HT1080 (cell line): ENCODE data around the gene CLK3. TPM values are rescaled to one million over a fixed set of nuclear protein-coding genes. Genes with fewer than 3 reads are reported as not detected.

Experiments used
- DNase-seq: peaks from one replicate; pipeline ENCODE4 v3.0.0-alpha.2; 2015; ENCODE audit warnings: low read depth
- total RNA-seq: library from RNA; depleted of rRNA; stranded (reverse); fragments of >200 nt; shearing (Covaris generic); gene quantifications from 2 replicates; pipeline ENCODE4 v1.2.3, GENCODE V29; 2014

The CLK3 gene
- total RNA-seq, 1 experiment from 2014 or later: 110 TPM

DNA sequence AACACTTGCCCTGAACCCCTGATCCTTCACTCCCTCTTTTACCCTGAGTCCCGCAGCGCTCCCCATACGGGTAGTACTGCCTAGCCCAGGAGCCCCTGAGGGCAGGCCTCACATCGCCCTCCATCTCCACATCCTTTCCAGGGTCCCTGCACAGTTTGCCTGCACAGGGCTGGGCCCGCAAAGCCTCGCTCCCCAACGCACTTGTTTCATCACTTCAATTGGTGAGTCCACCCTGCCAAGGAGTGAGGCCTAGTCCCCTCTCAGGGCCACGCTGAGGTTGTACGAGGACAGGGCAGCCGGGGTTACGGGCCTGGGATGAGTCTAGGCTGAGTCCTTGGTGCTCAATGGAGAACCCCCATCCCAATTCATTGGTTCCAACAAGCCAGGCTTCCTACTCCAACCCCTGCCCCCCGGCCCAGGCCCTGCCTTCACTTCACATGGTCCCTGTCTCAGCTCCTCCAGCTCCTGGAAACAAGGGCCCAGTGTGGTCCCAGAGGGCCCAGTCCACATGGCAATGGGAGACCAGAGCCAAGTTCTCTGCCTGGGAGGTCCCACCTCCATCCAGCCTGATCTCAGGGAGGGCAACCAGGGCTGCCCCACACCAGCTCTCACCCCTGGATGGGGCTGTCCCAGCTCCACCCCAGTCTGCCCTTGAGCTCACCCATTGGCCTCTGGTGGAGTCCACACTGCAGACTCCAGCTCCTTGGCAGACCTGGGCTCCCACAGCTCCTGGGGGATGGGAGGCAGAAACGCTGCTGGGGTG, 12.4 kb upstream of the CLK3 start:
- DNase-seq: no peak

DNA sequence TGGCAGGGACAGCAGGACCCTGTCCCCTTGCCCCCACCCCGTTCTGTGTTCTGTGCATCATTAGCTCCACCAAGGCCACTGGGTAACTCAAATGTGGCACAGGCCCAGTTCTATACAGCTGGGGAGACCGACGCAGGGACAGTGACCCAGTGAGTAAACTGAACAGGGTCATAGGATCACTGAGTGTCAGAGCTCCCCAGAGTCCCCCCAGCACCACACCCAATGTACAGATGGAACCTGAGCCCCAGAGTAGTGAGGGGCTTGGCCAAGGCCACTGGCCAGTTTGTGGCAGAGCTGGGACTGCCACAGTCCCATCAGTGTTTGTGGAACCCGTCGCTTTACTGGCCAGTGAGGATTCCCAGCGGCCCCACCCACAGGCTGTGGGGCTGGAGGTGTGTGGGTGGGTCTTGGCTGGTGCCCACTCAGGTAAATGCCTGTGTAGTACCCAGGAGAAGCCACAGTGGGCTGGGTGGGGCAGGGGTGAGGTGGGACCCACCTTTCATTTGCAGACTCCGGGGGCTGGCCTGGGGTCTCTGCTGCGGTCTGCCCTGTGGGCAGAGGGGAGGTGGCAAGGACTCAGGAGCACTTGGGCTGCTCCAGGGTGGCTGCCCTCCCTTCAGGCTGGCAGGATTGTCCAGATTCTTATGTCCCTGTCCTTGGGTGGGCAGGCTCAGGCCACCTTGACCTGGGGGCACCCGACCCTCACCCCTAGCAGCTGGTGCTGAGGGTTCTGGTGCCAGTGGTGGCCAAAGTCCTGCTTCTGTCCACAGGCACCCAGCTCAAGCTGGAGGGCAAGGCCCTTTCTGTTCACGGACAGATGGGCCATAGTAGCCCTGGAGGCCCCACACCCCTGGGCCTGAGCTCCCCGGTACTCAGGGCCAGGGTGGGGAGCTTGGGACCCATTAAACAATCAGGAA, 11.6 kb upstream of the CLK3 start:
- DNase-seq: no peak

DNA sequence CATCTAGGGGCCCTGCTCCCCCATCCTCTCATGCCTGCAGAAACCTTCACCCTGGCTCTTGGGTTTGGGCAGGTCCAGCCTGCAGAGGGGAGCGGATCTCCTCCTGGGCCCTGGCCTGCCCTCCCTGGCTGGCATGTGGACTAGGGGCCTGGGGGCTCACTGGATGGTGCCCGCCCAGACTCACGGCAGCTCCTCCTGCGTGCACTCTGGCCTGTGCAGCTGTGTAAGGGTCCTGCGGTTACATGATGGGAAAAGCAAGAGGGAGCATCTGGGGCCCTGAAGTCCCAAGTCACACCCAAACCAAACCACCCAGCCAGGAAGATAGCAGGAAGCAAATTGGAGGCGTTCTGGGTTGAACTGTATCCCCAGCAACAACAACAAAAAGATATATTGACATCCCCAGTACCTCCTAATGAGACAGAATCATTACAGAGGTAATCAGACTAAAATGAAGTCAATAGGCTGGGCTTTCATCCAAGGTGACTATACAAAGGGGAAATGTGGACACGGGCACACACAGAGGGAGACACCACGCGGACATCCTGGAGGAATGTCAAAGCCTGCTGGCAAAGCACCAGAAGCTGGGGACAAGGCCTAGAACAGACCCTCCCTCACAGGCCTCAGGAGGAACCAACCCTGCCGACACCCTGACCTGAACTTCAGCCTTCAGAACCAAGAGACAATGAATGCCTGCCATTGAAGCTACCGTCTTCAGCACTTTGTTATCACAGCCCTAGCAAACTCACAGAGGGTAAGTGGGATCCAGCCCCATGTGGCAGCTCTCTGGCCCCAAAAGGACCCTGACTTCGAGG, 10.4 kb upstream of the CLK3 start:
- DNase-seq: no peak

DNA sequence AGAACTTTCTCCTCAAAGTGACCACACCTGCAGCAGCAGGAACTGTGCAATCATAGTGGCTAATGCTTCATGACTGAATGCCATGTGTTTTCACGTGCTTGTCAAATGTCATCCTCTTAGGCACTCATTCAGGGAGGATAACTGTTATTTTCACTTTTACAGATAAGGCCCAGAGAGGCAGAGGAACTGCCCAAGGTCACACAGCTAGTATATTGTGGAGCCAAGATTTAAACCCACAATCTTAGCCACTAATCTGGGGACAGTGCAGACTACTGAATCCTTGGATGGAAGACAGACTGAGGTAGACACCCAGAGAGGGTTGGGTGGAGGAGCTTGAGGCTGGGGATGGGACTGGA, 9.9 kb upstream of the CLK3 start:
- DNase-seq: no peak

DNA sequence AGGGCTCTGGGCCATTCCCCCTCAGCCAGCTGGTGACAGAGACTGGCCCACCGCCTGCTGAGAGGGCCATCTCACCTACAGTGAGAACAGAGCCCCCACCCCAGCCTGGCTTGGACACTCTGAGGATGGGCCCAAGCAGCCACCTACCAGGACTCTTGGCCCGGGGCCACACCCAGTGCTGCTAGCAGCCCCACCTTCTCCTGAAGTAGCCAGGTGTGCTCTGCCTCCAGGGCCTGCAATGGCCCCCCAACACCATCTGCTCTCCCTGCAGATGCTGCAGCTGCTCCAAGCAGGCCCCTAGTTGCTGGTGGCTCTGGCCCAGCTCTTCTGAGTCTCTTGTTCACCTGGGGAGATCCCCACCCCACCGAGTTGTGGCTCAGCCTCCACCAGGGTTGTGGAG, 6.8 kb upstream of the CLK3 start:
- DNase-seq: no peak

DNA sequence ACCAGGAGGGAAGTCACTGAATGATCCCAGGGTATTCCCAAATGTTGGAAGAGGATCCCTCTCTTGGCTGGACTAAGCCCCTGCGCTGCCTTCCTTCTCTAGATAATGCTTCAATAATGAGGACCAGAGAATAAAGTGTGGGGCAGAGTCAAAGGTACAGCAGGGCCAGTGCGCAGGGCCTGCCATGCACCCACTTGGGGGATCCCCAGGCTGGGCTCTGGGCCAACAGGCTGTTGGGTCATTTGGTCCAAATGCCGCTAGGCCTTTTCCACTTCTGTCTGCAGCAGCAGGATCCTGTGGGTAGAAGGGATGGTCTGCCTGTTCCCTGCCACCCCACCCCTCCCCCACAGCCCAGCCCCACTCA, 5.7 kb upstream of the CLK3 start:
- DNase-seq: no peak

DNA sequence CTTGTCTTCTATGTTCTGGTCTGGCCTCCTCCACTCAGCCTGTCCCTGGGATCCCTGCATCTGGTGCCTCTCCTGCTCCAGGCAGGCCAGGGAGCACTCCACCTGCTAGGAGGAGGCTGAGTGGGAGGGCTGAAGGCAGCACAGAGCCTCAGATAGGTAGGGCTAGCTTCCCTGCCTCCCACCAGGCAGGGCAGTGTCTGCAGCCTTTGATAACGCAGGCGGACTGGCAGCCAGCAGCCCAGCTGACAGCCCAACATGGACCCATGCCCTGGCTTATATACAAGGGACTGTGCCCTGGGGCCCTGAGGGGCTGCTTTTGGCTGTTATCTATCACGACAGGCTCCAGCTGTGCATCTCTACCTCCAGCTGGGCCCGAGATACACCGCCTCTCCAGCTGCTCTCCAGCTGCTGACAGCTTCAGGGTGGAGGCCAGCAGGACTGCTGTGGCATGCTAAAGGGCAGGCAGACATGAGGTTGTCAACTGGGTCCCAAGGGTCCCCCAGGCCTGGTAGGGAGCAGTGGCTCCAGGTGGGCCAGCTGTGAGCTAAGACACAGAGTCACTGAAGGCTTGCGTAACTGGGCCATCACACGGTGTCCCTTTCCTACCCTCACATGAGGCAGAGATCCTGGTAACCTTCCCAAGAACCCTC, 5.2 kb upstream of the CLK3 start:
- DNase-seq: no peak

DNA sequence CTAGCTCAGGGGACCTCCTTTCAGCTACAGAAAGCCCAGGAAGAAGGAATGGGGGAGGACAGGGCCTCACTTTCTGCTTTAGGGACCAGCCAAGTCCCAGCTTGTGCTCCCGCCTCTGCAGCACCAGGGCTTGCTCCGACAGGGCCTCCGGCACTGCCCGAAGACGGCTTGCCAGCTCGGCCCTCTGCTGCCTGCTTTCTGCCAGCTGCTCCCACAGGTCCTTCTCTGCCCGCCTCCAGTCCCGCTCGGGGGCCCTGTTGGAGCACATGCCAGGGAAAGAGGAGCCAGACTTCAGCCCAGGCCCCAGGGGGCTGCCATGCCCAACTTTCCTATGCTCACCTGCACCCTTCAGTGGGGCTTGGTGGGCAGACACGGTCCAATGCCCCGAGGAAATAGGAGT, 4.3 kb upstream of the CLK3 start:
- DNase-seq: no peak

DNA sequence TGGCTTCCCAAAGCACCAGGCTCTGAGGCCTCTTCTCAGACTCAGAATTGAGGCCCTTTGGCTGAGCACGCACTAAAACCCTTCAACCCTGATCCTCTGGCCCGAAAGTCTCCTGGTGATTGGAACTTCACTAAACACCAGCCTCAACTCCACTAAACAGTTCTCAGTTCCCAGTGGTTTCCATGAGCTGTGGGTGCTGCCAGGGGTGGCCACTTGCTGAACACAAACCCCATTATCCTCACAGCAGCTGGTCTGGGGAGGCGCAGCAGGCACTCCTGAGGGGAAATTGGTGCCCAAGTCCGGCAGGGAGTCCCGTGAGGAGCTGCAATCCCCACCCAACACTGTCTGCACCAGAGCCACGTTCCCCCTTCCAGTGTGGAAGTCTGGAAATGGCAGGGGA, 3.8 kb upstream of the CLK3 start:
- DNase-seq: no peak

DNA sequence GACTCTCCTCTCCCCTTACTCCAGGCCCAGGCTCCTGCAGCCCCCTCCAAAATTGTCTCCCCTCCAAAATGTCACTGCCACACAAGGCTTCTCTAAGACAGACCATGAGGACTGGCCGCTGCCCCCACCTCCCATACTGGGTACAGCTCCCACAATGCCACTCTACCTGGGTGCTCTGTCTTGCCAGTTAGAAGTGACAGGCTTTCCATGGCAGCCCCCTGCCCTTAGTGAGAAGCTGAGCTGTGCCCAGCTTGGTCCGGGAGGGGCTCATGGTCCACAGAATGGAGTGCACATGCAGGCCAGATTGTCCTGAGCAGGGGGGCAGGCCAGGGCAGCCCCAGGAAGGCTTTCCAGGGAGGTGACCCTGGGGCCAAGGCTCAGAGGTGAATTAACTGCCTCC, 3.0 kb upstream of the CLK3 start:
- no peak for DNase-seq

DNA sequence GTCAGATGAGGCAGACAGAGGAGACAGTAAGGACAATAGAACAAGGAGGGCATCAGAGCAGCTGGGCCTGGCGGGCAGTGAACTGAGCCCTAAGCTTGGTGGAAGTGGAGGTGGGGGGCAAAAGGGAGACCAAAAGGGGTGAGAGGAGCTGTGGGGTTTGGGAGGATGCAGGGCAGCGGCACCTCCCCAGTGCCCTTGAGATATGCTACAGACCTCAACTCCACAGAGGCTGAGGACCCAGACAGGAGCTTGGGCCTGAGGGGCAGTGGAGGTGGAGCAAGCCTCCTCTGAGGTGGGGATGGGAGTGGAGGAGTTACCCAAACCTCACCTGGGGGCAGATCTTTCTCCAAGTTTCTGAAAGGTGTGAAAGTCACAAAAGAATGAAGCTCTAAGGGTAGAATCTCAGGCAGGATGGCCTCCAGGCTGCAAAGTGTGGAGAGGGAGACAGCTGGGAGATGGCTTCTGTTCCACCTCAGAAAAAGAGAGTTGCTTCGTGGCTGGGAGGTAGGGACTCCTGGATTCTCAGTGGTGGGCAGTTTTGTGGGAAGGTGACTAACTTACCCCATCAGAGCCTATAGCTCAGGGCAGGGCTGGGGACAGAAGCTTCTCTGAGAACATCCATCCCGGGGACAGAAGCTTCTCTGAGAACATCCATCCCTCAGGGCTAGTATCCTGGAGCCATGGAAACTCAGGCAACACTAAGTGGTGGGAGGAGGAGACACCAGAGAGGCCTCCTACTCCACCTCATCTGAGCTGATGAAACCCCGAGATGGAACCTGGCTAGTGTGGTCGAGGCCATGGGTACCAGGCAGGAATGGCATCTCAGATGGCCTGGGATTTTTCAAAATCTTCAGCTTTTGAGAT, 2.3 kb upstream of the CLK3 start:
- DNase-seq: no peak

DNA sequence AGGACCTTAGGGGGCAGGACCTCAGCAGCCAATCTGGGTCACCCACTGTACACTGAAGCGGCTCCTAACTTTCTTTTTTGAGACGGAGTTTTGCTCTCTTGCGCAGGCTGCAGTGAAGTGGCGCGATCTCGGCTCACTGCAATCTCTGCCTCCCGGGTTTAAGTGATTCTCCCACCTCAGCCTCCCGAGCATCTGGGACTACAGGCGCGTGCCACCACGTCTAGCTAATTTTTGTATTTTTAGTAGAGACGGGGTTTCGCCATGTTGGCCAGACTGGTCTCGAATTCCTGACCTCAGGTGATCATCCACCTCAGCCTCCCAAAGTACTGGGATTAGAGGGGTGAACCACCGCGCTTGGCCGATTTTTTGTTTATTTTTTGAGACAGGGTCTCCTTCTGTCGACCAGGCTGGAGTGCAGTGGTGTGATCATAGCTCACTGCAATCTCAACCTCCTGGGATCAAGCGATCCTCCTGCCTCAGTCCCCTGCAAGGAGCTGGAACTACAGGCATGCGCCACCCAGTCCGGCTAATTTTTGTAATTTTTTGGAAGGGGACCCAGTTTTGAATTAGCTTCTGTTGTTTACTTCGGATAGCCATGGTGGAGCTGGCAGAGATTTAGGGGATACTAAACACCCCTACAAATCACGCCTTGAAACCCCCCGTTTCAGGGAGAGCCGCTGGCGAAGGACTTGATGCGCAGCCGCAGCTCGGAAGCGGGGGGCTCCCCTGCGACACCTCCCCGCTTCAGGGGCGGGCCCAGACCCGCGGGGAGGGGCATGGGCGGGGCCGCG, 1.5 kb upstream of the CLK3 start:
- no peak for DNase-seq

DNA sequence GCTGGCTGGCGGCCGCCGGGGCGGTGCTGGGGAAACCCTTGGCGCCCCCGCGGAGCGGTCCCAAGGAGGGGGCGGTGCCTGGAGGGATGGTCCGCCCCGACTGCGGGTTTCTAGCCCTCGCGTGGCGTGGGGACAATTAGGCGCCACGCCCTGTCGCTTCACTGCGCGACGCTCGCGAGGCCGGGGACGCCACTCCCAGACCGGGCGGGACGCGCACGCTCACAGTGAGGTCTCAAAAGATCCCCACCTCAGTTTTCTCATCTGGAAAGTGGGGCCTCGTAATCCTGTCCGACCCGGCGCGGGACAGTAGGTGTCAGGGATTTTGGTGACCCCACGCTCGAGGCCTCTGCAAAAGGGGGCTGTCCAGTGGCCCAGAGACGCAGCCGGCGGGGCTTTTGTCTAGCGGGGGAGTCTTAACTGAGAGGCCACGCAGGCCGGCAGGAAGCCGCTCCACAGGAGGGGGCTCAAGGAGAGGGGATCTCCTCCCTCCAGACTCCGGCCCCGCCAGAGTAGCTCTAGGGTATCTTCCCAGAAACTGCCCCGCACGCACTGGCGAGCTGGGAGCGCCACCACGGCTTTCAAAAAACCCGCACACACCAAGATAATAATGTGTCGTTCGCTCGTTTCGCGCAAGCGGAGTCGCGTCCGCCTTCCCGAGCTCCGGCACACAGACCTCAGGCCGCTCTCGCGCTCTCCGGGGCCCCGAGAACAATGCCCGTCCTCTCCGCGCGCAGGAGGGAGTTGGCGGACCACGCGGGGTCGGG, 710 bp upstream of the CLK3 start:
- DNase-seq: peak; percentile 62

DNA sequence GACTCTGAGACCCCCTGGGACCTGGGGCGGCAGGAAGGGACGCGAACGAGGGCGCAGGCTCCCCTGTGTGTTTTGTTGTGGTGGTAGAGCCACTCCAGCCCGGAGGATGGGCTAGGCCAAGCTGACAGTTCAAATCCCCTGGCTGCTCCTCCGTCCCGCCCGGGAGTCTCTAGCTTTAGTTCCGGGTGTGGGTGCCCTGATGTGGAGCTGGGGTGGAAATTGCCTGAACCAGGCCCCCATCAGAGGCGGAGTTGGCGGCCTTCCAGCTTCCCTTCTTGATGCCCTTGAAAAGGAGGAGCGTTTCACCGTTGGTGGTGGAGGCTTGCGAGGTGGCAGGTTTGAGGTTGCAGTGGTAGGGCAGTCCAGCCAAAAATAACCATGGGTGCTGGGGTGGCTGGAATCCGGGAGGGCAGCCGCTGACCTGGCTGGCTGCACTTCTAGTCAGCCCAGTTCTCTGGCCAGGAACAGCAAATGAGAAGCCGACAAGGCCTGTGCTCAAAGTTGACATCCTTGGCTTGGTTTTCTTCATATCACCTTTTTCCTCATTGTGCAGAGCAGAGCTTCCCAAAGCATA, 817 bp downstream of the CLK3 start:
- DNase-seq: peak; percentile 66

DNA sequence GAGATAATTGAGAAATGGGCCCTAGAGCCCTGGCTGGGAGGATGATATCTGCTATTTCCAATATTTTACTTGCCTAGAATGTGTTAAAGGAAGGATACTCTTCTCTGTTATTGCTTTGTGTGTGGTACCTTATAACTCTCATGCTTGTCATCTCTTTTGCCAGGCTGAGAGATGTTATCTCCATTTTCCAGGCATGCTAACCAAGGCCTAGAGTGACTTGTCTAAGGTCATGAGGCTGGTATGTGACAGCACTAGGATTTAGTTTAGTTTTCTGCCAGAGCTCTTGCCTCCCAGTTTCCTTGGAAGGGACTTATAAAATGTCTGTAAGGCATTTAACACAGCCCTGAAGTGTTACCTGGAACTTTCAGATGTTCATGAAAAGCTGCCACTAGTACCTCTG, 1.4 kb downstream of the CLK3 start:
- no peak for DNase-seq

DNA sequence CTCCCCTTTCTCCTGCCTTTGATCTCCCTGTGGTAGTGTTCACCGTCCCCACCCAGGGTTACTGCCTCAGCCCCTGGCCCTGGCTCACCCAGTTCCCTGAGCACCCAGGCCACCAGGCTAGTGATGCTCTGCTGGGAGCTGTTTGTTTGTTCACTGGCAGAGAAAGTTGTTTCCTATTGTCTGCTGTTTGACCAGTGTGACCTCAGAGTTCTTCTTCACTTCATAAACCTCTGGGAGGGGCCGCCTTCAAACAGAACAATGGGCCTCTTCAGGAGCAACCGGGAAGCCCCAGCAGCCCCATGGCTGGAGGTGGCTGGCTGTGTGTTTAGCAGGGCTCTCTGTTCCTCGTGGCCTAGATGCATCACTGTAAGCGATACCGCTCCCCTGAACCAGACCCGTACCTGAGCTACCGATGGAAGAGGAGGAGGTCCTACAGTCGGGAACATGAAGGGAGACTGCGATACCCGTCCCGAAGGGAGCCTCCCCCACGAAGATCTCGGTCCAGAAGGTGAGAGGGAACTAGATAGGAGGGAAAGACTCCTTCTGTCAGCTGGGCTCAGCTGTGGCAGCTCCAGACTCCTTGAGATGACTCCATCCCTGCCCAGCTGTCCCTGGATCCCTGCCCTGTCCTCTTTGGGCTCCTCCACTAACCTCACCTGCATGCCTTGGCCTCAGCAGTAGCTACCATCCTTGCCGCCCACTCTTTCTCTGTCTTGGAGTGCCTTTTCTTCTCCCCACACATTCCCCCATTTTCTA, 3.4 kb downstream of the CLK3 start:
- no peak for DNase-seq

DNA sequence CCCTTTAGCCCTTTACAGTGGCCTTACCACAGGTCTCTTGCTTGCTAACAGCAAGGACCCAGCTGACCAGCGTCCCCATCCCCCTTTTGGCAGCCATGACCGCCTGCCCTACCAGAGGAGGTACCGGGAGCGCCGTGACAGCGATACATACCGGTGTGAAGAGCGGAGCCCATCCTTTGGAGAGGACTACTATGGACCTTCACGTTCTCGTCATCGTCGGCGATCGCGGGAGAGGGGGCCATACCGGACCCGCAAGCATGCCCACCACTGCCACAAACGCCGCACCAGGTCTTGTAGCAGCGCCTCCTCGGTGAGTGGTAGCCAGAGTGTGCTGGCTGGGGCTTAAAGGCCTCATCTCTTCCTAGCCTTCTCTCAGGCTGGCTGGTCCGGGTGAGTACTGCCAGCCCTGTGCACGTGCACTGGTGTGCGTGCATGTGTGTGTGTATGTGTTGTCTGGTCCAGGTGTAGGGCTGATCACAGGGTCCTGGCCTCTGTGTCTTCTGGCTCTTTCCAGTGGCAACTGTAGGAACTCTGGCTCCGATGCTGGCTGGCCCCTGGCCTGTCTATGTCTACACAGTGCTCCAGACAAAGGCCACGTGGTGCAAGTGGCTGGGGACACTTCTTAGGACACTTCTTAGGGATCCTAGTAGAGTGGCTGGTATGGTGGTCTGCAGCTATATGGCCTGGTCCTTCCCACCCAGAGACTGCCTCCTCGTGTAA, 4.4 kb downstream of the CLK3 start:
- no peak for DNase-seq
